ENCODE data around the gene PRR14L.

DNA sequence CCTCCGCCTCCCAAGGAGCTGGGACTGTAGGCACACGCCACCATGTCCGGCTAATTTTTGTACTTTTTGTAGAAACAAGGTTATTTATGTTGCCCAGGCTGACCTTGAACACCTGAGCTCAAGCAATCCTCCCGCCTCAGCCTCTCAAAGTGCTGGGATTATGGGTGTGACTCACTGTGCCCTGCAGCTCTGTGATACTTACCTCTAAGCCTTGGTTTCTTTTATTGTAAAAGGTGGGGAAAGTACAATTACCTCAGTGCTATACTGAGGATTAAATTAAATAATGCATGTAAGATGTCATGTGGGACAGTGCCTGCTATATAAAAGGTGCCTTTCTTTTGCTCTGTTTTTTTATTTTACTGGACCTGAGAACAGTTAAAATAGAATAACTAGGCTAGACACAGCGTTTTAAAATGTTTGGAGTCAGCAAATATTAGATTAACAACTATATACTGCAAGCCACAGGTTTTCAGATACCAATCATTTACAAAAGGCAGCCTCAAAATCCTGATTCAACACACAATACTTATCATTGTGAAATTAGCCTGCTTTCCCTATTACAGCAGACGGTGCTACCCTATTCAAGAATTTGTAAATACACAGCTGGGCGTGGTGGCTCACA, 30.0 kb downstream of the PRR14L start:
- TF ChIP-seq, protein P1, sequence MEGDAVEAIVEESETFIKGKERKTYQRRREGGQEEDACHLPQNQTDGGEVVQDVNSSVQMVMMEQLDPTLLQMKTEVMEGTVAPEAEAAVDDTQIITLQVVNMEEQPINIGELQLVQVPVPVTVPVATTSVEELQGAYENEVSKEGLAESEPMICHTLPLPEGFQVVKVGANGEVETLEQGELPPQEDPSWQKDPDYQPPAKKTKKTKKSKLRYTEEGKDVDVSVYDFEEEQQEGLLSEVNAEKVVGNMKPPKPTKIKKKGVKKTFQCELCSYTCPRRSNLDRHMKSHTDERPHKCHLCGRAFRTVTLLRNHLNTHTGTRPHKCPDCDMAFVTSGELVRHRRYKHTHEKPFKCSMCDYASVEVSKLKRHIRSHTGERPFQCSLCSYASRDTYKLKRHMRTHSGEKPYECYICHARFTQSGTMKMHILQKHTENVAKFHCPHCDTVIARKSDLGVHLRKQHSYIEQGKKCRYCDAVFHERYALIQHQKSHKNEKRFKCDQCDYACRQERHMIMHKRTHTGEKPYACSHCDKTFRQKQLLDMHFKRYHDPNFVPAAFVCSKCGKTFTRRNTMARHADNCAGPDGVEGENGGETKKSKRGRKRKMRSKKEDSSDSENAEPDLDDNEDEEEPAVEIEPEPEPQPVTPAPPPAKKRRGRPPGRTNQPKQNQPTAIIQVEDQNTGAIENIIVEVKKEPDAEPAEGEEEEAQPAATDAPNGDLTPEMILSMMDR (IDR thresholded peaks at IDR 0.05): no peak
- TF ChIP-seq EP300 (IDR thresholded peaks at IDR 0.05): no peak
